ENCODE measurements around the gene KAT8.

KAT8 gene

DNA sequence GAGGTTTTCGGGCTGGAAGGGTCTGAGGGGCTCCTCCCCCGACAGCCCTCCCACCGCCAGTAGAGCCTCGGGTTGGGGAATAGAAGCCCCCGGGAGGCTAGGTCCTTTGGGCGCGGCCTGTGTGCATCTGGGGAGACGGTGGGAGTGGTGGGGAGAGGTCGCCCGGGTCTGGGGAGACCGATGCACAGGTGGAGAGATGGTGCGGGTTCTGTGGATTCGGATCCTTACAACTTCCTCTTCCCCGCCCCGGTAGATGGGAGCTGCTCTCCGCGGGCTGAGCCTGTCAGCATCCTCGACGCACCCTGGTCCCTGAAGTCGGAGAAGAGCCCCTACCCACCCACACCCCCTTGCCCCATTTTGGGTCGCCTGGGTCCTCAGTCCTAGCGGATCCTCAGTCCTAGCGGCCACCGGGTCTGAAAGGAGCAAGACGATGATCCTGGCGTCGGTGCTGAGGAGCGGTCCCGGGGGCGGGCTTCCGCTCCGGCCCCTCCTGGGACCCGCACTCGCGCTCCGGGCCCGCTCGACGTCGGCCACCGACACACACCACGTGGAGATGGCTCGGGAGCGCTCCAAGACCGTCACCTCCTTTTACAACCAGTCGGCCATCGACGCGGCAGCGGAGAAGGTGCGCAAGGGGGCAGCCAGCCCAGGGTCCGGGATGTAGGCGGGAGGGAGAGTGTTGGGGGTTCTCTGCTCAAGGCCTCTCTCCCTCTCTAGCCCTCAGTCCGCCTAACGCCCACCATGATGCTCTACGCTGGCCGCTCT, 8.5 kb upstream of the KAT8 start (continued):
- TF ChIP-seq CSRNP3 (CRISPR knock-in tag; IDR thresholded peaks at IDR 0.05) (no peak), GLIS3 (CRISPR knock-in tag; IDR thresholded peaks at IDR 0.05) (no peak), ZNF70 (CRISPR knock-in tag; IDR thresholded peaks at IDR 0.05) (no peak), PPARA (CRISPR knock-in tag; IDR thresholded peaks at IDR 0.05; ENCODE audit: borderline replicate concordance) (no peak)
- TF ChIP-seq, protein P1, sequence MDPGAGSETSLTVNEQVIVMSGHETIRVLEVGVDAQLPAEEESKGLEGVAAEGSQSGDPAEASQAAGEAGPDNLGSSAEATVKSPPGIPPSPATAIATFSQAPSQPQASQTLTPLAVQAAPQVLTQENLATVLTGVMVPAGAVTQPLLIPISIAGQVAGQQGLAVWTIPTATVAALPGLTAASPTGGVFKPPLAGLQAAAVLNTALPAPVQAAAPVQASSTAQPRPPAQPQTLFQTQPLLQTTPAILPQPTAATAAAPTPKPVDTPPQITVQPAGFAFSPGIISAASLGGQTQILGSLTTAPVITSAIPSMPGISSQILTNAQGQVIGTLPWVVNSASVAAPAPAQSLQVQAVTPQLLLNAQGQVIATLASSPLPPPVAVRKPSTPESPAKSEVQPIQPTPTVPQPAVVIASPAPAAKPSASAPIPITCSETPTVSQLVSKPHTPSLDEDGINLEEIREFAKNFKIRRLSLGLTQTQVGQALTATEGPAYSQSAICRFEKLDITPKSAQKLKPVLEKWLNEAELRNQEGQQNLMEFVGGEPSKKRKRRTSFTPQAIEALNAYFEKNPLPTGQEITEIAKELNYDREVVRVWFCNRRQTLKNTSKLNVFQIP (CRISPR knock-in tag; IDR thresholded peaks at IDR 0.05; ENCODE audit: borderline replicate concordance, low read depth): no peak

GRCh38 chr16:31109622-31110021, 7.8 kb upstream of the KAT8 start:
- no peak for TF ChIP-seq CSRNP3 (CRISPR knock-in tag; IDR thresholded peaks at IDR 0.05)
- no peak for TF ChIP-seq PPARA (CRISPR knock-in tag; IDR thresholded peaks at IDR 0.05; ENCODE audit: borderline replicate concordance)
- TF ChIP-seq ZNF565 (CRISPR knock-in tag; conservative IDR thresholded peaks at IDR 0.05; ENCODE audit: low read depth): no peak
- no peak for TF ChIP-seq ZC3H10 (CRISPR knock-in tag; IDR thresholded peaks at IDR 0.05)
- TF ChIP-seq ZNF8 (CRISPR knock-in tag; IDR thresholded peaks at IDR 0.05): no peak
- no peak for TF ChIP-seq ESRRG (CRISPR knock-in tag; IDR thresholded peaks at IDR 0.05)
- no peak for TF ChIP-seq CREB5 (CRISPR knock-in tag; IDR thresholded peaks at IDR 0.05; ENCODE audit: low read depth)
- TF ChIP-seq SNAI2 (CRISPR knock-in tag; IDR thresholded peaks at IDR 0.05): no peak
- TF ChIP-seq TSHZ2 (CRISPR knock-in tag; IDR thresholded peaks at IDR 0.05): no peak
- no peak for TF ChIP-seq OSR1 (CRISPR knock-in tag; IDR thresholded peaks at IDR 0.05)
- TF ChIP-seq ZNF70 (CRISPR knock-in tag; IDR thresholded peaks at IDR 0.05): no peak
- no peak for TF ChIP-seq CSDC2 (CRISPR knock-in tag; IDR thresholded peaks at IDR 0.05)
- TF ChIP-seq, protein P1 (CRISPR knock-in tag; IDR thresholded peaks at IDR 0.05; ENCODE audit: borderline replicate concordance, low read depth): no peak
- TF ChIP-seq, protein P2, sequence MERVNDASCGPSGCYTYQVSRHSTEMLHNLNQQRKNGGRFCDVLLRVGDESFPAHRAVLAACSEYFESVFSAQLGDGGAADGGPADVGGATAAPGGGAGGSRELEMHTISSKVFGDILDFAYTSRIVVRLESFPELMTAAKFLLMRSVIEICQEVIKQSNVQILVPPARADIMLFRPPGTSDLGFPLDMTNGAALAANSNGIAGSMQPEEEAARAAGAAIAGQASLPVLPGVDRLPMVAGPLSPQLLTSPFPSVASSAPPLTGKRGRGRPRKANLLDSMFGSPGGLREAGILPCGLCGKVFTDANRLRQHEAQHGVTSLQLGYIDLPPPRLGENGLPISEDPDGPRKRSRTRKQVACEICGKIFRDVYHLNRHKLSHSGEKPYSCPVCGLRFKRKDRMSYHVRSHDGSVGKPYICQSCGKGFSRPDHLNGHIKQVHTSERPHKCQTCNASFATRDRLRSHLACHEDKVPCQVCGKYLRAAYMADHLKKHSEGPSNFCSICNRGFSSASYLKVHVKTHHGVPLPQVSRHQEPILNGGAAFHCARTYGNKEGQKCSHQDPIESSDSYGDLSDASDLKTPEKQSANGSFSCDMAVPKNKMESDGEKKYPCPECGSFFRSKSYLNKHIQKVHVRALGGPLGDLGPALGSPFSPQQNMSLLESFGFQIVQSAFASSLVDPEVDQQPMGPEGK (CRISPR knock-in tag; IDR thresholded peaks at IDR 0.05; ENCODE audit: borderline replicate concordance): no peak
- no peak for TF ChIP-seq TCF4 (CRISPR knock-in tag; IDR thresholded peaks at IDR 0.05; ENCODE audit: borderline replicate concordance)
- ATAC-seq: no peak
